WTC11 (cell line): ENCODE results near the gene NXF1. TPM values are rescaled to one million over a fixed set of nuclear protein-coding genes. Genes with fewer than 3 reads are reported as not detected.

ENCODE experiments used
- ATAC-seq: fragments of 200-7000 bp; cut with Tn5 transposase; 2 replicates; pipeline ENCODE4 v1.10.0; 2021; ENCODE audit warnings: mild to moderate bottlenecking, moderate library complexity
- CTCF ChIA-PET: fragments of 300-600 bp; sonication (Branson Sonifier 250); formaldehyde crosslinking; loops from one replicate; lab custom pipeline; 2021; ENCODE audit warnings: antibody characterized with exemption; lab: Charles Lee
- POLR2A ChIA-PET: fragments of 350-600 bp; sonication (Branson Sonifier 250); formaldehyde crosslinking; loops from one replicate; lab custom pipeline; 2021; ENCODE audit warnings: antibody characterized with exemption; lab: Charles Lee
- DNase-seq: peaks from one replicate; pipeline ENCODE4 v3.0.0; 2021; ENCODE audit warnings: low spot score
- H3K27ac Mint-ChIP-seq: 2 replicates; pipeline ENCODE4 v1.8.0; 2021; ENCODE audit warnings: mixed read lengths
- H3K27me3 Mint-ChIP-seq: 2 replicates; pipeline ENCODE4 v1.8.0; 2021; ENCODE audit warnings: low read depth, mild to moderate bottlenecking, moderate library complexity, mixed read lengths
- H3K36me3 Mint-ChIP-seq: 2 replicates; pipeline ENCODE4 v1.8.0; 2021; ENCODE audit warnings: mixed read lengths
- H3K4me1 Mint-ChIP-seq: 2 replicates; pipeline ENCODE4 v1.8.0; 2022; ENCODE audit warnings: mixed read lengths
- H3K4me3 Mint-ChIP-seq: 2 replicates; pipeline ENCODE4 v1.8.0; 2021; ENCODE audit warnings: mild to moderate bottlenecking, moderate library complexity, mixed read lengths
- H3K9me3 Mint-ChIP-seq: 2 replicates; pipeline ENCODE4 v1.8.0; 2021; ENCODE audit warnings: mixed read lengths
- ETV6 ChIP-seq: sonication (generic); formaldehyde crosslinking; IDR thresholded peaks from 2 replicates; pipeline ENCODE4 v1.8.1; 2022; ENCODE audit warnings: mild to moderate bottlenecking, missing genetic modification reagents
- HMGA2 ChIP-seq: fragments of 250-450 bp; sonication (Bioruptor Pico); IDR thresholded peaks from 2 replicates; pipeline ENCODE4 v1.4.0; 2021; ENCODE audit warnings: mild to moderate bottlenecking, moderate library complexity
- JAZF1 ChIP-seq: fragments of 250-450 bp; sonication (Bioruptor Pico); IDR thresholded peaks from 2 replicates; pipeline ENCODE4 v1.9.0; 2021; ENCODE audit warnings: moderate library complexity, mild to moderate bottlenecking, inconsistent platforms
- JUN ChIP-seq: sonication (generic); formaldehyde crosslinking; IDR thresholded peaks from 2 replicates; pipeline ENCODE4 v1.8.0; 2023; ENCODE audit warnings: mild to moderate bottlenecking, missing genetic modification reagents
- NFE2L1 ChIP-seq: sonication (generic); formaldehyde crosslinking; IDR thresholded peaks from 2 replicates; pipeline ENCODE4 v1.8.1; 2023; ENCODE audit warnings: missing genetic modification reagents
- SMAD4 ChIP-seq: sonication (generic); formaldehyde crosslinking; IDR thresholded peaks from 2 replicates; pipeline ENCODE4 v1.8.0; 2022; ENCODE audit warnings: mild to moderate bottlenecking, missing genetic modification reagents
- SP1 ChIP-seq: sonication (generic); formaldehyde crosslinking; conservative IDR thresholded peaks from 2 replicates; pipeline ENCODE4 v1.8.1; 2022; ENCODE audit warnings: missing genetic modification reagents
- TCF7 ChIP-seq: sonication (generic); formaldehyde crosslinking; IDR thresholded peaks from 2 replicates; pipeline ENCODE4 v1.8.0; 2022; ENCODE audit warnings: mild to moderate bottlenecking, low read depth, missing genetic modification reagents, moderate library complexity
- ZNF396 ChIP-seq: fragments of 250-450 bp; sonication (Bioruptor Pico); IDR thresholded peaks from 2 replicates; pipeline ENCODE4 v1.8.0; 2021; ENCODE audit warnings: mild to moderate bottlenecking, moderate library complexity, borderline replicate concordance
- ZNF671 ChIP-seq: fragments of 250-450 bp; sonication (Bioruptor Pico); IDR thresholded peaks from 2 replicates; pipeline ENCODE4 v1.8.0; 2021; ENCODE audit warnings: mild to moderate bottlenecking
- total RNA-seq: library from RNA; stranded (reverse); gene quantifications from 3 replicates; pipeline ENCODE4 v1.2.3, GENCODE V29; 2021
- TF ChIP-seq, protein P1 (sequence below): fragments of 250-450 bp; sonication (Bioruptor Pico); IDR thresholded peaks from 2 replicates; pipeline ENCODE4 v1.9.0; 2021; ENCODE audit warnings: mild to moderate bottlenecking
- TF ChIP-seq, protein P2 (sequence below): sonication (generic); formaldehyde crosslinking; IDR thresholded peaks from 2 replicates; pipeline ENCODE4 v1.8.1; 2022; ENCODE audit warnings: mild to moderate bottlenecking, moderate library complexity, missing genetic modification reagents
- TF ChIP-seq, protein P3 (sequence below): sonication (generic); formaldehyde crosslinking; IDR thresholded peaks from 2 replicates; pipeline ENCODE4 v1.8.0; 2022; ENCODE audit warnings: missing genetic modification reagents
- TF ChIP-seq, protein P4 (sequence below): sonication (generic); formaldehyde crosslinking; IDR thresholded peaks from 2 replicates; pipeline ENCODE4 v1.8.0; 2023; ENCODE audit warnings: missing genetic modification reagents
- TF ChIP-seq, protein P5 (sequence below): sonication (generic); formaldehyde crosslinking; IDR thresholded peaks from 2 replicates; pipeline ENCODE4 v1.8.0; 2023; ENCODE audit warnings: missing genetic modification reagents, mild to moderate bottlenecking, borderline replicate concordance
- TF ChIP-seq, protein P6 (sequence below): fragments of 250-450 bp; sonication (Bioruptor Pico); conservative IDR thresholded peaks from 2 replicates; pipeline ENCODE4 v1.9.0; 2021; ENCODE audit warnings: mild to moderate bottlenecking
- TF ChIP-seq, protein P7 (sequence below): sonication (generic); formaldehyde crosslinking; IDR thresholded peaks from 2 replicates; pipeline ENCODE4 v1.8.1; 2023; ENCODE audit warnings: mild to moderate bottlenecking, missing genetic modification reagents

Gene NXF1
- total RNA-seq, 1 experiment from 2014 or later: 43.2 TPM

DNA sequence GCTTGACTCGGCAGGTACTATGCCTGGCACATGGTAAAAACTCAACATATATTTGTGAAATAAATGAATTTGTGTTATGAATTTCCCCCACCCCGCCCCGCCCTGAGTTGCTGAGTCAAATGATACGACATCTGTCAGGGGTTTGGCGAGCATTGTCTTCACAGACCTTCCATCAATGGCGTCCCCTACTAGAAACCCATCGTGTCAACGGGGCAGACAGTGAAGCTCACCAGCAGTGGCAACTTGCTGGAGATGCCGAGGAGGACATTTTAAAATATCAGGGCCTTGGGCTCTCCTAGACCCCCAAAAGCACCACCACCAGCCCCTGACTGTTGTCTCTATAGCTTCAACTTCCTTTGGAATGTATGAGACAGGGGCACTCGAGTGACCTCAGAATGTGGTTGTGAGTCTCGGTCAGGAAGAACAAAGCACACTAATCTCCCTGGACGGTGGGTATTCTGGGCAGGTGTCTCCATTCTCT is 761 bp upstream of the NXF1 start:
- DNase-seq: no peak
- POLR2A ChIA-PET: interaction anchor here (0.5 to 2.3 kb wide), 13 partner anchors 10 to 1620 kb away, joined by 3 to 15 read pairs (median 4); partner anchors contain the start of genes C11orf98, CSKMT, STX5 and TEX54
- H3K9me3 Mint-ChIP-seq: no peaks in the 10 kb centered on the region
- H3K4me1 Mint-ChIP-seq: peaks cover 22% of the 10 kb centered on the region
- no peaks in the 10 kb centered on the region for H3K27me3 Mint-ChIP-seq
- TF ChIP-seq TCF7 (CRISPR knock-in tag): no peak
- TF ChIP-seq ZNF396 (CRISPR knock-in tag): no peak
- TF ChIP-seq, protein P1, sequence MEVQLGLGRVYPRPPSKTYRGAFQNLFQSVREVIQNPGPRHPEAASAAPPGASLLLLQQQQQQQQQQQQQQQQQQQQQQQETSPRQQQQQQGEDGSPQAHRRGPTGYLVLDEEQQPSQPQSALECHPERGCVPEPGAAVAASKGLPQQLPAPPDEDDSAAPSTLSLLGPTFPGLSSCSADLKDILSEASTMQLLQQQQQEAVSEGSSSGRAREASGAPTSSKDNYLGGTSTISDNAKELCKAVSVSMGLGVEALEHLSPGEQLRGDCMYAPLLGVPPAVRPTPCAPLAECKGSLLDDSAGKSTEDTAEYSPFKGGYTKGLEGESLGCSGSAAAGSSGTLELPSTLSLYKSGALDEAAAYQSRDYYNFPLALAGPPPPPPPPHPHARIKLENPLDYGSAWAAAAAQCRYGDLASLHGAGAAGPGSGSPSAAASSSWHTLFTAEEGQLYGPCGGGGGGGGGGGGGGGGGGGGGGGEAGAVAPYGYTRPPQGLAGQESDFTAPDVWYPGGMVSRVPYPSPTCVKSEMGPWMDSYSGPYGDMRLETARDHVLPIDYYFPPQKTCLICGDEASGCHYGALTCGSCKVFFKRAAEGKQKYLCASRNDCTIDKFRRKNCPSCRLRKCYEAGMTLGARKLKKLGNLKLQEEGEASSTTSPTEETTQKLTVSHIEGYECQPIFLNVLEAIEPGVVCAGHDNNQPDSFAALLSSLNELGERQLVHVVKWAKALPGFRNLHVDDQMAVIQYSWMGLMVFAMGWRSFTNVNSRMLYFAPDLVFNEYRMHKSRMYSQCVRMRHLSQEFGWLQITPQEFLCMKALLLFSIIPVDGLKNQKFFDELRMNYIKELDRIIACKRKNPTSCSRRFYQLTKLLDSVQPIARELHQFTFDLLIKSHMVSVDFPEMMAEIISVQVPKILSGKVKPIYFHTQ (CRISPR knock-in tag): no peak
- TF ChIP-seq, protein P2, sequence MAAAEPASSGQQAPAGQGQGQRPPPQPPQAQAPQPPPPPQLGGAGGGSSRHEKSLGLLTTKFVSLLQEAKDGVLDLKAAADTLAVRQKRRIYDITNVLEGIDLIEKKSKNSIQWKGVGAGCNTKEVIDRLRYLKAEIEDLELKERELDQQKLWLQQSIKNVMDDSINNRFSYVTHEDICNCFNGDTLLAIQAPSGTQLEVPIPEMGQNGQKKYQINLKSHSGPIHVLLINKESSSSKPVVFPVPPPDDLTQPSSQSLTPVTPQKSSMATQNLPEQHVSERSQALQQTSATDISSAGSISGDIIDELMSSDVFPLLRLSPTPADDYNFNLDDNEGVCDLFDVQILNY (CRISPR knock-in tag): no peak
- no peak for TF ChIP-seq NFE2L1 (CRISPR knock-in tag)
- TF ChIP-seq, protein P3, sequence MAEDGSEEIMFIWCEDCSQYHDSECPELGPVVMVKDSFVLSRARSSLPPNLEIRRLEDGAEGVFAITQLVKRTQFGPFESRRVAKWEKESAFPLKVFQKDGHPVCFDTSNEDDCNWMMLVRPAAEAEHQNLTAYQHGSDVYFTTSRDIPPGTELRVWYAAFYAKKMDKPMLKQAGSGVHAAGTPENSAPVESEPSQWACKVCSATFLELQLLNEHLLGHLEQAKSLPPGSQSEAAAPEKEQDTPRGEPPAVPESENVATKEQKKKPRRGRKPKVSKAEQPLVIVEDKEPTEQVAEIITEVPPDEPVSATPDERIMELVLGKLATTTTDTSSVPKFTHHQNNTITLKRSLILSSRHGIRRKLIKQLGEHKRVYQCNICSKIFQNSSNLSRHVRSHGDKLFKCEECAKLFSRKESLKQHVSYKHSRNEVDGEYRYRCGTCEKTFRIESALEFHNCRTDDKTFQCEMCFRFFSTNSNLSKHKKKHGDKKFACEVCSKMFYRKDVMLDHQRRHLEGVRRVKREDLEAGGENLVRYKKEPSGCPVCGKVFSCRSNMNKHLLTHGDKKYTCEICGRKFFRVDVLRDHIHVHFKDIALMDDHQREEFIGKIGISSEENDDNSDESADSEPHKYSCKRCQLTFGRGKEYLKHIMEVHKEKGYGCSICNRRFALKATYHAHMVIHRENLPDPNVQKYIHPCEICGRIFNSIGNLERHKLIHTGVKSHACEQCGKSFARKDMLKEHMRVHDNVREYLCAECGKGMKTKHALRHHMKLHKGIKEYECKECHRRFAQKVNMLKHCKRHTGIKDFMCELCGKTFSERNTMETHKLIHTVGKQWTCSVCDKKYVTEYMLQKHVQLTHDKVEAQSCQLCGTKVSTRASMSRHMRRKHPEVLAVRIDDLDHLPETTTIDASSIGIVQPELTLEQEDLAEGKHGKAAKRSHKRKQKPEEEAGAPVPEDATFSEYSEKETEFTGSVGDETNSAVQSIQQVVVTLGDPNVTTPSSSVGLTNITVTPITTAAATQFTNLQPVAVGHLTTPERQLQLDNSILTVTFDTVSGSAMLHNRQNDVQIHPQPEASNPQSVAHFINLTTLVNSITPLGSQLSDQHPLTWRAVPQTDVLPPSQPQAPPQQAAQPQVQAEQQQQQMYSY (CRISPR knock-in tag): no peak
- TF ChIP-seq, protein P4, sequence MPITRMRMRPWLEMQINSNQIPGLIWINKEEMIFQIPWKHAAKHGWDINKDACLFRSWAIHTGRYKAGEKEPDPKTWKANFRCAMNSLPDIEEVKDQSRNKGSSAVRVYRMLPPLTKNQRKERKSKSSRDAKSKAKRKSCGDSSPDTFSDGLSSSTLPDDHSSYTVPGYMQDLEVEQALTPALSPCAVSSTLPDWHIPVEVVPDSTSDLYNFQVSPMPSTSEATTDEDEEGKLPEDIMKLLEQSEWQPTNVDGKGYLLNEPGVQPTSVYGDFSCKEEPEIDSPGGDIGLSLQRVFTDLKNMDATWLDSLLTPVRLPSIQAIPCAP (CRISPR knock-in tag): no peak
- no peak for TF ChIP-seq SMAD4 (CRISPR knock-in tag)
- TF ChIP-seq, protein P5, sequence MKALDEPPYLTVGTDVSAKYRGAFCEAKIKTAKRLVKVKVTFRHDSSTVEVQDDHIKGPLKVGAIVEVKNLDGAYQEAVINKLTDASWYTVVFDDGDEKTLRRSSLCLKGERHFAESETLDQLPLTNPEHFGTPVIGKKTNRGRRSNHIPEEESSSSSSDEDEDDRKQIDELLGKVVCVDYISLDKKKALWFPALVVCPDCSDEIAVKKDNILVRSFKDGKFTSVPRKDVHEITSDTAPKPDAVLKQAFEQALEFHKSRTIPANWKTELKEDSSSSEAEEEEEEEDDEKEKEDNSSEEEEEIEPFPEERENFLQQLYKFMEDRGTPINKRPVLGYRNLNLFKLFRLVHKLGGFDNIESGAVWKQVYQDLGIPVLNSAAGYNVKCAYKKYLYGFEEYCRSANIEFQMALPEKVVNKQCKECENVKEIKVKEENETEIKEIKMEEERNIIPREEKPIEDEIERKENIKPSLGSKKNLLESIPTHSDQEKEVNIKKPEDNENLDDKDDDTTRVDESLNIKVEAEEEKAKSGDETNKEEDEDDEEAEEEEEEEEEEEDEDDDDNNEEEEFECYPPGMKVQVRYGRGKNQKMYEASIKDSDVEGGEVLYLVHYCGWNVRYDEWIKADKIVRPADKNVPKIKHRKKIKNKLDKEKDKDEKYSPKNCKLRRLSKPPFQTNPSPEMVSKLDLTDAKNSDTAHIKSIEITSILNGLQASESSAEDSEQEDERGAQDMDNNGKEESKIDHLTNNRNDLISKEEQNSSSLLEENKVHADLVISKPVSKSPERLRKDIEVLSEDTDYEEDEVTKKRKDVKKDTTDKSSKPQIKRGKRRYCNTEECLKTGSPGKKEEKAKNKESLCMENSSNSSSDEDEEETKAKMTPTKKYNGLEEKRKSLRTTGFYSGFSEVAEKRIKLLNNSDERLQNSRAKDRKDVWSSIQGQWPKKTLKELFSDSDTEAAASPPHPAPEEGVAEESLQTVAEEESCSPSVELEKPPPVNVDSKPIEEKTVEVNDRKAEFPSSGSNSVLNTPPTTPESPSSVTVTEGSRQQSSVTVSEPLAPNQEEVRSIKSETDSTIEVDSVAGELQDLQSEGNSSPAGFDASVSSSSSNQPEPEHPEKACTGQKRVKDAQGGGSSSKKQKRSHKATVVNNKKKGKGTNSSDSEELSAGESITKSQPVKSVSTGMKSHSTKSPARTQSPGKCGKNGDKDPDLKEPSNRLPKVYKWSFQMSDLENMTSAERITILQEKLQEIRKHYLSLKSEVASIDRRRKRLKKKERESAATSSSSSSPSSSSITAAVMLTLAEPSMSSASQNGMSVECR (CRISPR knock-in tag): no peak; the same call in 1 of the 2 replicates
- H3K4me3 Mint-ChIP-seq: peak overlapping the region; percentile 98
- peak overlapping the region; percentile 96 for H3K27ac Mint-ChIP-seq
- CTCF ChIA-PET: interaction anchor here (0.6 to 2.3 kb wide), 9 partner anchors 19 to 413 kb away, joined by 3 to 23 read pairs (median 4); partner anchors contain the start of genes SLC3A2, STX5, TAF6L and TMEM179B
- no peak; the same call in 1 of the 2 replicates for ATAC-seq
- peaks cover 21% of the 10 kb centered on the region for H3K36me3 Mint-ChIP-seq

DNA sequence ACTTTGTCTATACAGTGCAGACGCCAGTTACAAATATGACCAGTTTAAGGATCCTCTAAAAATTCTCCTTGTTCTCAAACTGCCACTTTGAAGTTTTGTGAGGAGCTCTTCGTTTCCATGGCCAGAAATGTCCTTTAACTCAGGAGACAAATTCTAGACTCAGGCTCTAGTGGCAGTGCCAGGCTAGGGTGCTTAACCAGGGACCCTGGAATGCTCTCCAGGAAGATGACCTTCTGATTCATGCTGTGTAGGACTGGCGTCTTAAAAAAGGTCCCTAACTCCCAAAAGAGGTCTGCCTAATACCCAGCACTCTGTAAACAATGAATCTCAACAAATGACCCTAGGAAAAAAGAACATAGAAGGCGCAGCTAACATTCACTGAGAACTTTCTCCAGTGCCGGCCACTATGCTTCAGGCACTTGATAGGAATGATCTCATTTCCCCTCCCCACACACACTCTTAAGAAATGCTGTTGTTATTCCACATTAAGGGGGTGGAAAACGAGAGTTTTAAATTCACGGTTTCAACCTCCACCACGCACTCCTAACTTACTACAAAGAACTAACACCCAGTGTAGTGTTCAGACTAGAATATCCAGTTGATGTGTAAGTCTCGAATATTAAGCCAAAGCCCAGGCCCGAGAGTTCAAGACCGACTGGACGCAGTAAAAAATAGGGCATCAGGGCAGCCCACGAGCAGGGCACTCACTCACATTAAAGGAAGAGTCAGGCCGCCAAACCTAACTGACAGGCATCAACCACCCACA is 747 bp downstream of the NXF1 start:
- CTCF ChIA-PET: no interaction called here
- peaks cover 29% of the 10 kb centered on the region for H3K36me3 Mint-ChIP-seq
- DNase-seq (no peak), ATAC-seq (no peak)
- H3K9me3 Mint-ChIP-seq: no peaks in the 10 kb centered on the region
- peak overlapping the region; percentile 92 for H3K27ac Mint-ChIP-seq
- peak overlapping the region; percentile 98 for H3K4me3 Mint-ChIP-seq
- POLR2A ChIA-PET: interaction anchor here (1.0 kb wide), 1 partner anchor 28 kb away, joined by 3 read pairs; the partner anchor contains the start of gene STX5
- no peaks in the 10 kb centered on the region for H3K27me3 Mint-ChIP-seq
- TF ChIP-seq, protein P6, sequence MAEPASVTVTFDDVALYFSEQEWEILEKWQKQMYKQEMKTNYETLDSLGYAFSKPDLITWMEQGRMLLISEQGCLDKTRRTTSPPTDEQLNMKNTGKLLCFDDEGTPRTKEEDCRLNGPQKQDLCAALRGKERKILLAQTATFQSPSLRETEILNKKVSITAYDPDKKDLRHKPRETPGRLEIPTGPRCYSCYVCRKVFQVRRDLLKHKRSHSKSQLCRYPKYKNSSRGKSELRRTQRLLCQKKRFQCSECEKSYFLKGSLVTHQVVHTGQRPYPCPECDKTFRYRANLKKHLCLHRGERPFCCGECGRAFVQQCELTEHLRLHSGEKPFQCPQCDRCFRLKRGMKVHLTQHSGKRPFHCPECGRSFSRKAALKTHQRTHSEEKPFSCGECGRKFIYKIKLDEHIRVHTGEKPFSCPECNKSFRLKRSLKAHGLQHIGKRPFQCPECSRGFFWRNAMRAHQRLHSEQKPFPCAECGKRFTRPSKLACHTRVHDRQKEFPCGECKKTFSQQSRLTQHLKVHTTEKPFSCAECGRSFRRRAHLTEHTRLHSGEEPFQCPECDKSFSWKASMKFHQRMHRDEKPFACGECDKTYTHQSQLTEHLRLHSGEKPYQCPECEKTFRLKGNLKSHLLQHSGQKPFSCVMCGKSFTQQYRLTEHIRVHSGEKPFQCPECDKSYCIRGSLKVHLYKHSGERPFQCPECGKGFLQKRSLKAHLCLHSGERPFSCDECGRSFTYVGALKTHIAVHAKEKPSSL (CRISPR knock-in tag): no peak
- TF ChIP-seq ZNF671 (no peak), JUN (CRISPR knock-in tag) (no peak), HMGA2 (no peak), SP1 (CRISPR knock-in tag) (no peak), JAZF1 (CRISPR knock-in tag) (no peak), ETV6 (CRISPR knock-in tag) (no peak), NFE2L1 (CRISPR knock-in tag) (no peak)
- TF ChIP-seq, protein P7, sequence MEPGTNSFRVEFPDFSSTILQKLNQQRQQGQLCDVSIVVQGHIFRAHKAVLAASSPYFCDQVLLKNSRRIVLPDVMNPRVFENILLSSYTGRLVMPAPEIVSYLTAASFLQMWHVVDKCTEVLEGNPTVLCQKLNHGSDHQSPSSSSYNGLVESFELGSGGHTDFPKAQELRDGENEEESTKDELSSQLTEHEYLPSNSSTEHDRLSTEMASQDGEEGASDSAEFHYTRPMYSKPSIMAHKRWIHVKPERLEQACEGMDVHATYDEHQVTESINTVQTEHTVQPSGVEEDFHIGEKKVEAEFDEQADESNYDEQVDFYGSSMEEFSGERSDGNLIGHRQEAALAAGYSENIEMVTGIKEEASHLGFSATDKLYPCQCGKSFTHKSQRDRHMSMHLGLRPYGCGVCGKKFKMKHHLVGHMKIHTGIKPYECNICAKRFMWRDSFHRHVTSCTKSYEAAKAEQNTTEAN (CRISPR knock-in tag): no peak
- peaks cover 22% of the 10 kb centered on the region for H3K4me1 Mint-ChIP-seq
